Upper lobe of left lung (tissue), 6 donors: ENCODE results near the gene TNS1. TPM values are rescaled to one million over a fixed set of nuclear protein-coding genes. Genes with fewer than 3 reads are reported as not detected.

Source experiments
- ATAC-seq, 2 donors: fragments of 200-7000 bp; cut with Tn5 transposase; one replicate each; pipeline ENCODE4 v1.9.1; 2022; ENCODE audit warnings: mild to moderate bottlenecking in 2 of 2, moderate library complexity in 2 of 2; ENCODE audit not compliant: low FRiP score in 2 of 2
- DNase-seq, 2 donors: peaks; one replicate each; pipeline ENCODE4 v3.0.0-alpha.2; 2019 to 2020
- H3K27ac ChIP-seq, 4 donors: fragments of 200-600 bp; sonication (generic); one replicate each; pipeline ENCODE4 v1.5.1; 2016 to 2019
- H3K27me3 ChIP-seq, 4 donors: fragments of 200-600 bp; sonication (generic); one replicate each; pipeline ENCODE4 v1.5.1; 2017 to 2019
- H3K36me3 ChIP-seq, 4 donors: fragments of 200-600 bp; sonication (generic); one replicate each; pipeline ENCODE4 v1.5.1; 2016 to 2019
- H3K4me1 ChIP-seq, 4 donors: fragments of 200-600 bp; sonication (generic); one replicate each; pipeline ENCODE4 v1.5.1; 2018 to 2019
- H3K4me3 ChIP-seq, 4 donors: fragments of 200-600 bp; sonication (generic); one replicate each; pipeline ENCODE4 v1.5.1; 2017 to 2019; ENCODE audit warnings: mild to moderate bottlenecking in 2 of 4, moderate library complexity in 1 of 4
- H3K9me3 ChIP-seq, 4 donors: fragments of 200-600 bp; sonication (generic); one replicate each; pipeline ENCODE4 v1.5.1; 2018 to 2019
- CTCF ChIP-seq, 6 experiments: fragments of 450-650 bp in 4 of 6; fragments of 200-600 bp in 2 of 6; sonication (generic) in 2 of 6; IDR thresholded peaks; one replicate each; pipeline ENCODE4 v1.5.1; 2016 to 2019; ENCODE audit warnings: antibody characterized with exemption in 6 of 6
- EP300 ChIP-seq, 4 donors: sonication (generic); formaldehyde crosslinking; IDR thresholded peaks; one replicate each; pipeline ENCODE4 v1.5.1; 2017; ENCODE audit warnings: antibody characterized with exemption in 4 of 4, control low read depth in 2 of 4
- POLR2A ChIP-seq, 4 donors: fragments of 450-650 bp; IDR thresholded peaks; one replicate each; pipeline ENCODE4 v1.5.1; 2016 to 2017; ENCODE audit warnings: antibody characterized with exemption in 4 of 4, mild to moderate bottlenecking in 2 of 4
- POLR2AphosphoS5 ChIP-seq, 2 donors: sonication (generic); formaldehyde crosslinking; IDR thresholded peaks; one replicate each; pipeline ENCODE4 v1.5.1; 2017; ENCODE audit warnings: antibody characterized with exemption in 2 of 2
- WGBS, 2 donors: methylation state at CpG; one replicate each; pipeline ENCODE4 v1.1.5; 2017 to 2018; 5-methylcytosine and 5-hydroxymethylcytosine counted together
- total RNA-seq, 6 donors: library from RNA; depleted of rRNA in 4 of 6; stranded (reverse); fragments of >200 nt in 4 of 6; gene quantifications; one replicate each; pipeline versions ENCODE4 v1.1.0 to v1.2.1, GENCODE V29; 2016 to 2021
- donor health status: DM: no; HTN: no; CAD: no; lungs with moderate emphysema.
- donor health status: DM: no; HTN: yes; CAD: no; lungs with severe emphysema.

TNS1 gene
- total RNA-seq, 6 donors from 2014 or later: 325 to 1,095 (median 550) TPM

- WGBS, 2 donors: 34 to 69% methylated on average over 6 of the region's 6 CpGs
- peaks cover 47 to 57% (median 50%) of the 10 kb centered on the region in 4 donors for H3K4me1 ChIP-seq
These were observed 176.3 kb downstream of the TNS1 start for GRCh38 chr2:217826520-217826919.

GRCh38 chr2:217825469-217826235 lies 177.1 kb downstream of the TNS1 start:
- Histone ChIP-seq H3K4me1 (peaks cover 51 to 66% (median 56%) of the 10 kb centered on the region in 4 donors), H3K27me3 (no peaks in the 10 kb centered on the region), H3K36me3 (peaks cover 27 to 84% (median 45%) of the 10 kb centered on the region in 4 donors), H3K27ac (peak overlapping the region; percentile 40 to 75 (median 74)), H3K4me3 (peak overlapping the region in 1 of 4 donors; percentile 22), H3K9me3 (no peaks in the 10 kb centered on the region)
- ATAC-seq: no peak
- 91 to 94% methylated on average over 5 to 8 of the region's 8 CpGs for WGBS, 2 donors
- DNase-seq: peak in 1 of 2 donors; percentile 47
- no peak for TF ChIP-seq EP300 (IDR thresholded peaks at IDR 0.05)
- no peak for TF ChIP-seq CTCF (IDR thresholded peaks at IDR 0.05)
- TF ChIP-seq POLR2AphosphoS5 (IDR thresholded peaks at IDR 0.05): no peak
- TF ChIP-seq POLR2A (IDR thresholded peaks at IDR 0.05): no peak

More at GRCh38 chr2:217826520-217826919, 176.3 kb downstream of the TNS1 start:
- peak overlapping the region; percentile 40 to 75 (median 74) for H3K27ac ChIP-seq
- peak in 1 of 4 donors; percentile 23 for TF ChIP-seq POLR2A (IDR thresholded peaks at IDR 0.05)
- TF ChIP-seq EP300 (IDR thresholded peaks at IDR 0.05): peak in 1 of 4 donors; percentile 12
- no peak for TF ChIP-seq CTCF (IDR thresholded peaks at IDR 0.05)
- TF ChIP-seq POLR2AphosphoS5 (IDR thresholded peaks at IDR 0.05): peak in 1 of 2 donors; percentile 44
- H3K36me3 ChIP-seq: peaks cover 22 to 84% (median 48%) of the 10 kb centered on the region in 4 donors
- H3K4me3 ChIP-seq: peak overlapping the region in 1 of 4 donors; percentile 22
- no peaks in the 10 kb centered on the region for H3K9me3 ChIP-seq
- DNase-seq (peak in 1 of 2 donors; percentile 77), ATAC-seq (peak; percentile 68 to 76)
- H3K27me3 ChIP-seq: no peaks in the 10 kb centered on the region

- no peak for ATAC-seq
- WGBS, 2 donors: 80 to 81% methylated on average over 2 to 4 of the region's 4 CpGs
These were observed 178.6 kb downstream of the TNS1 start for GRCh38 chr2:217824223-217824622.

GRCh38 chr2:217823626-217824025 lies 179.2 kb downstream of the TNS1 start:
- peak overlapping the region; percentile 60 to 75 (median 74) for H3K27ac ChIP-seq
- no peak overlapping the region for H3K4me3 ChIP-seq
- WGBS, 2 donors: 73 to 90% methylated on average over 4 to 6 of the region's 6 CpGs
- H3K4me1 ChIP-seq: peaks cover 55 to 66% (median 62%) of the 10 kb centered on the region in 4 donors
- DNase-seq (no peak), ATAC-seq (no peak)
- H3K27me3 ChIP-seq: no peaks in the 10 kb centered on the region
- TF ChIP-seq EP300 (IDR thresholded peaks at IDR 0.05) (no peak), CTCF (IDR thresholded peaks at IDR 0.05) (no peak)
- no peaks in the 10 kb centered on the region for H3K9me3 ChIP-seq
- peaks cover 23 to 84% (median 43%) of the 10 kb centered on the region in 4 donors for H3K36me3 ChIP-seq

More at GRCh38 chr2:217824223-217824622, 178.6 kb downstream of the TNS1 start:
- DNase-seq: no peak
- no peak overlapping the region for H3K4me3 ChIP-seq
- peaks cover 56 to 72% (median 65%) of the 10 kb centered on the region in 4 donors for H3K4me1 ChIP-seq
- TF ChIP-seq EP300 (IDR thresholded peaks at IDR 0.05): no peak
- TF ChIP-seq POLR2AphosphoS5 (IDR thresholded peaks at IDR 0.05): no peak
- TF ChIP-seq CTCF (IDR thresholded peaks at IDR 0.05): no peak
- TF ChIP-seq POLR2A (IDR thresholded peaks at IDR 0.05): no peak
- peaks cover 24 to 84% (median 41%) of the 10 kb centered on the region in 4 donors for H3K36me3 ChIP-seq
- peak overlapping the region; percentile 40 to 75 (median 74) for H3K27ac ChIP-seq
- no peaks in the 10 kb centered on the region for H3K9me3 ChIP-seq
- H3K27me3 ChIP-seq: no peaks in the 10 kb centered on the region
